A673 (cell line): ENCODE measurements around the gene HHEX. TPM values are rescaled to one million over a fixed set of nuclear protein-coding genes. Genes with fewer than 3 reads are reported as not detected.
A peak's percentile ranks its signal among the peaks of the same experiment; 100 is the strongest.

Source experiments
- BruUV-seq: library from RNA; stranded (reverse); fragments of 400-500 nt; replicated peaks from 2 replicates; lab custom pipeline; 2021; lab: Mats Ljungman, UMichigan
- CTCF ChIA-PET: fragments of 300-600 bp; sonication (Branson Sonifier 250); formaldehyde crosslinking; loops from one replicate; lab custom pipeline; 2022; ENCODE audit warnings: antibody characterized with exemption; lab: Charles Lee
- POLR2A ChIA-PET: fragments of 300-600 bp; sonication (Branson Sonifier 250); formaldehyde crosslinking; loops from one replicate; lab custom pipeline; 2022; ENCODE audit warnings: antibody characterized with exemption; ENCODE audit not compliant: low non-redundant PET; lab: Charles Lee
- DNase-seq: peaks from one replicate; pipeline ENCODE4 v3.0.0-alpha.2; 2015; ENCODE audit warnings: low spot score
- H3K27ac ChIP-seq: fragments of 200-600 bp; sonication (generic); 2 replicates; pipeline ENCODE4 v1.5.1; 2016; ENCODE audit warnings: mixed run types, low read depth, mild to moderate bottlenecking, mixed read lengths, antibody characterized with exemption, low read length; ENCODE audit not compliant: poor library complexity, severe bottlenecking
- H3K27me3 ChIP-seq: fragments of 200-600 bp; sonication (generic); replicated peaks from 2 replicates; pipeline ENCODE4 v1.6.1; 2017; ENCODE audit warnings: mixed run types, low read depth, mild to moderate bottlenecking, mixed read lengths, antibody characterized with exemption, low read length; ENCODE audit not compliant: insufficient read depth, poor library complexity
- H3K36me3 ChIP-seq: fragments of 200-600 bp; sonication (generic); 2 replicates; pipeline ENCODE4 v1.6.1; 2016; ENCODE audit warnings: mixed run types, mild to moderate bottlenecking, mixed read lengths, antibody characterized with exemption, low read length; ENCODE audit not compliant: insufficient read depth, poor library complexity, severe bottlenecking
- H3K4me1 ChIP-seq: fragments of 200-600 bp; sonication (generic); 2 replicates; pipeline ENCODE4 v1.6.1; 2017; ENCODE audit warnings: mixed run types, mild to moderate bottlenecking, mixed read lengths, antibody characterized with exemption, low read length; ENCODE audit not compliant: insufficient read depth, poor library complexity, severe bottlenecking
- H3K4me3 ChIP-seq: fragments of 200-600 bp; sonication (generic); 2 replicates; pipeline ENCODE4 v1.5.1; 2016; ENCODE audit warnings: low read depth, mixed run types, mild to moderate bottlenecking, mixed read lengths, low read length; ENCODE audit not compliant: poor library complexity, severe bottlenecking
- H3K9me3 ChIP-seq: fragments of 200-600 bp; sonication (generic); 2 replicates; pipeline ENCODE4 v1.6.1; 2016; ENCODE audit warnings: mixed run types, low read depth, mild to moderate bottlenecking, mixed read lengths, antibody characterized with exemption, low read length; ENCODE audit not compliant: poor library complexity, severe bottlenecking
- EZH2 ChIP-seq: fragments of 200-600 bp; sonication (generic); IDR thresholded peaks from 2 replicates; pipeline ENCODE4 v1.6.1; 2017; ENCODE audit warnings: borderline replicate concordance, low read depth, mild to moderate bottlenecking, mixed read lengths, antibody characterized with exemption, low read length; ENCODE audit not compliant: poor library complexity, severe bottlenecking
- intact Hi-C: fragments of 100-400 bp; cut with micrococcal nuclease; formaldehyde crosslinking; loops from one replicate; pipeline ENCODE4 v1.10.0; 2022; ENCODE audit not compliant: unreplicated experiment
- total RNA-seq: library from RNA; stranded (reverse); gene quantifications from 2 replicates; pipeline ENCODE4 v1.2.3, GENCODE V29; 2021
- TF ChIP-seq, protein P1 (sequence below): fragments of 300-800, 200-600 bp; sonication (generic); conservative IDR thresholded peaks from 2 replicates; pipeline ENCODE4 v1.5.1; 2017; ENCODE audit warnings: low read depth, mild to moderate bottlenecking, antibody characterized with exemption, low read length, moderate library complexity, mixed read lengths

The HHEX gene
- total RNA-seq, 1 experiment from 2014 or later, result 8.4 TPM

DNA sequence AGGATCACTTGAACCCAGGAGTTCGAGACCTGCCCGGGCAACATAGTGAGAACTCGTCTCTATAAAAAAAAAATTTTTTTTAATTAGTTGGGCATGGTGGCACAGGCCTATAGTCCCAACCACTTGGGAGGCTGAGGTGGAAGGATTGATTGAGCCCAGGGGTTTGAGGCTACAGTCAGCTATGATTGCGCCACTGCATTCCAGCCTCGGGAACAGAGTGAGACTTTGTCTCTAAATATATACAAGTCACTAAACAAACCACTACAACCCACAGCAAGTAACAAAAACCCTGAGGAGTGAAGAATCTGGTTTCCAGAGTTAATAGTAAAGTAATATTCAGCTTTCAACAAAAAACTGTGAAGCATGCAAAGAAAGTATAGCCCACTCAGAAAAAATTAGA lies 32.7 kb upstream of the HHEX start:
- H3K4me1 ChIP-seq, result no peaks in the 10 kb centered on the region
- DNase-seq, result peak; percentile 14
- CTCF ChIA-PET, result interaction anchor here (0.6 kb wide), 1 partner anchor 191 kb away, joined by 4 read pairs; the partner anchor contains the start of gene EXOC6

DNA sequence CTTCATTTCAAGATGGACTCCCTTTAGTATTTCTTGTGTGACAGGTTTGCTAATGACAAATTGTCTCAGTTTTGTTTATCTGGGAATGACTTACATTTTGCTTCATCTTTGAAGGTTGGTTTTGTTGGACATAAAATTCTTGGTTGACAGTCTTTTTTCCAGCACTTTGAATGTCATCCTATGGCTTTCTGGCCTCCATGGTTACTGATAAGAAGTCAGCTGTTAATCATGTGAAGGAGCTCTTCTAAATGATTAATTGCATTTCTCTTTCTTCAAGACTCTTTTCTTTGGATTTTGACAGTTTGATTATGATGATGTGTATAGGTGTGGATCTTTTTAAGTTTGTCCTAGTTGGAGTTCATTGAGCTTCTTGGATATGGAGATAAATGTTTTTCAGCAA lies 26.9 kb upstream of the HHEX start:
- DNase-seq, result no peak
- intact Hi-C loops, result no loop called here
- ChIA-PET CTCF (no interaction called here), POLR2A (no interaction called here)
- H3K36me3 ChIP-seq, result no peaks in the 10 kb centered on the region
- H3K27me3 ChIP-seq, result no peaks in the 10 kb centered on the region
- no peak overlapping the region for H3K27ac ChIP-seq
- H3K4me1 ChIP-seq, result no peaks in the 10 kb centered on the region
- peaks cover 13% of the 10 kb centered on the region for H3K9me3 ChIP-seq
- TF ChIP-seq EZH2, result no peak
- TF ChIP-seq, protein P1, sequence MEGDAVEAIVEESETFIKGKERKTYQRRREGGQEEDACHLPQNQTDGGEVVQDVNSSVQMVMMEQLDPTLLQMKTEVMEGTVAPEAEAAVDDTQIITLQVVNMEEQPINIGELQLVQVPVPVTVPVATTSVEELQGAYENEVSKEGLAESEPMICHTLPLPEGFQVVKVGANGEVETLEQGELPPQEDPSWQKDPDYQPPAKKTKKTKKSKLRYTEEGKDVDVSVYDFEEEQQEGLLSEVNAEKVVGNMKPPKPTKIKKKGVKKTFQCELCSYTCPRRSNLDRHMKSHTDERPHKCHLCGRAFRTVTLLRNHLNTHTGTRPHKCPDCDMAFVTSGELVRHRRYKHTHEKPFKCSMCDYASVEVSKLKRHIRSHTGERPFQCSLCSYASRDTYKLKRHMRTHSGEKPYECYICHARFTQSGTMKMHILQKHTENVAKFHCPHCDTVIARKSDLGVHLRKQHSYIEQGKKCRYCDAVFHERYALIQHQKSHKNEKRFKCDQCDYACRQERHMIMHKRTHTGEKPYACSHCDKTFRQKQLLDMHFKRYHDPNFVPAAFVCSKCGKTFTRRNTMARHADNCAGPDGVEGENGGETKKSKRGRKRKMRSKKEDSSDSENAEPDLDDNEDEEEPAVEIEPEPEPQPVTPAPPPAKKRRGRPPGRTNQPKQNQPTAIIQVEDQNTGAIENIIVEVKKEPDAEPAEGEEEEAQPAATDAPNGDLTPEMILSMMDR, result no peak
- no TSS peak for BruUV-seq
- H3K4me3 ChIP-seq, result no peak overlapping the region

More for the DNA sequence above, 32.7 kb upstream of the HHEX start:
- peaks cover 39% of the 10 kb centered on the region for H3K36me3 ChIP-seq
- no peaks in the 10 kb centered on the region for H3K27me3 ChIP-seq
- BruUV-seq, result no TSS peak
- no peaks in the 10 kb centered on the region for H3K9me3 ChIP-seq
- TF ChIP-seq, protein P1, result no peak
- no peak for TF ChIP-seq EZH2
- intact Hi-C loops, result no loop called here
- H3K27ac ChIP-seq, result no peak overlapping the region
- H3K4me3 ChIP-seq, result no peak overlapping the region
- POLR2A ChIA-PET, result no interaction called here

DNA sequence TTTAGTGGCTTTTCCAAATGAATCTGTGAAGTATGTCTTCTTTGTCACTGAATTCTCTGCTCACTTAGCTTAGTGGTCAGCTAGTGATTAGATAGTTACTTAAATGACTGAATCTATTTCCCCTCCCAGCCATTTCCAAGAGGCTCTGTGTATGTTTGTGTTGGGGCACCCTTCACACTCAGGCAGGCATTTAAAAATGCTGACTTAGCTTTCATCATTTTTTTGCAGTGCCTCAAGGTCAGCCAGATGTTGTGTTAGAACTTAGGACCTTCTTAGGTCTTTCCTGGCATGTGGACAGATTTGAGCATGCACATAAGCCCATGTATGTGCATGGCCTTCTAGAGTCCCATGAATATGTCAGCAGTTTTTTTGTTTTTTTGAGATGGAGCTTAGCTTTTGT lies 25.4 kb upstream of the HHEX start:
- TF ChIP-seq EZH2, result no peak
- TF ChIP-seq, protein P1, result no peak
- CTCF ChIA-PET, result no interaction called here
- peaks cover 13% of the 10 kb centered on the region for H3K9me3 ChIP-seq
- H3K36me3 ChIP-seq, result no peaks in the 10 kb centered on the region
- BruUV-seq, result no TSS peak
- no peaks in the 10 kb centered on the region for H3K4me1 ChIP-seq
- intact Hi-C loops, result no loop called here
- H3K27ac ChIP-seq, result no peak overlapping the region
- H3K4me3 ChIP-seq, result no peak overlapping the region
- POLR2A ChIA-PET, result interaction anchor here (0.6 kb wide), 1 partner anchor 16 kb away, joined by 8 read pairs; no protein-coding TSS in a partner anchor
- no peaks in the 10 kb centered on the region for H3K27me3 ChIP-seq
- DNase-seq, result no peak
